Activated T-cell treated with anti-CD3 and anti-CD28 coated beads, Interleukin-2, amount 50 U/mL, for 72 hours (primary cell): ENCODE results near the gene SLC29A2. TPM values are rescaled to one million over a fixed set of nuclear protein-coding genes. Genes with fewer than 3 reads are reported as not detected.
A peak's percentile ranks its signal among the peaks of the same experiment; 100 is the strongest.

Source experiments
- ATAC-seq, 2 donors: fragments of 150-1000 bp; cut with Tn5 transposase; replicated peaks in 1 of 2; 2 replicates each; pipeline ENCODE4 v1.10.0; 2021; ENCODE audit warnings: moderate library complexity in 2 of 2, mild to moderate bottlenecking in 1 of 2
- DNase-seq, 2 donors: peaks; one replicate each; pipeline ENCODE4 v3.0.0; 2021 to 2022; ENCODE audit warnings: mixed read lengths in 1 of 2
- H3K27ac Mint-ChIP-seq: one replicate; pipeline ENCODE4 v1.8.0; 2022; ENCODE audit warnings: mild to moderate bottlenecking, moderate library complexity, mixed read lengths
- H3K27me3 Mint-ChIP-seq: one replicate; pipeline ENCODE4 v1.8.0; 2022; ENCODE audit warnings: low read depth, mixed read lengths
- H3K36me3 Mint-ChIP-seq, 2 donors: one replicate each; pipeline ENCODE4 v1.8.0; 2022; ENCODE audit warnings: mixed read lengths in 2 of 2, mild to moderate bottlenecking in 1 of 2; ENCODE audit not compliant: insufficient read depth in 2 of 2
- H3K4me1 Mint-ChIP-seq: one replicate; pipeline ENCODE4 v1.8.0; 2022; ENCODE audit warnings: low read depth, mixed read lengths
- H3K4me3 Mint-ChIP-seq, 2 donors: one replicate each; pipeline ENCODE4 v1.8.0; 2022; ENCODE audit warnings: mild to moderate bottlenecking in 2 of 2, mixed read lengths in 2 of 2, moderate library complexity in 2 of 2
- H3K9me3 Mint-ChIP-seq, 2 donors: one replicate each; pipeline ENCODE4 v1.8.0; 2022; ENCODE audit warnings: mixed read lengths in 2 of 2
- total RNA-seq, 2 donors: library from RNA; stranded (reverse); gene quantifications; one replicate each; pipeline ENCODE4 v1.2.3, GENCODE V29; 2022

SLC29A2 gene
- total RNA-seq, 2 donors from 2014 or later, result 3.3 to 3.6 TPM

DNA sequence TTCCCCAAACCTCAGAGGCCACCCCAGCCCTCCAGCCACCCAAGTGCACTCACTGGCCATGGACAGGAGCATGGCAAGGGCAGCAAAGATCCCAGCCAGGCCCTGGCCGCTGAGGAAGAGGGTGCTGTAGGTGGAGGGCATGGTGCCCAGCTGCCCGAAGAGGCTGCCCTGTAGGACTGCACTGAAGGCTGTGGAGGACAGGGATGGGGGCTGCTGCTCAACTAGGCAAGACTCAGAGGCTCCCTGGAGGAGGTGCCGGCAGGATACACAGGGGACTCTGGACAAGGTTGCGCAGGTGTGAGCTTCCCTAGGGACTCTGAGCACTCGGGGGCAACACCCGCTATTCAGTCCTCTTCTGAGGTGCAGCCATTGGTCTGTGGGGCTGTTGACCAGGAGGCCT lies 3.1 kb downstream of the SLC29A2 start:
- Mint-ChIP-seq H3K9me3 (no peaks in the 10 kb centered on the region), H3K27me3 (no peaks in the 10 kb centered on the region), H3K4me1 (peaks cover 22% of the 10 kb centered on the region), H3K27ac (no peak overlapping the region), H3K4me3 (no peak overlapping the region), H3K36me3 (peaks cover 0 to 1% of the 10 kb centered on the region in 2 donors)
- DNase-seq (no peak), ATAC-seq (no peak)

DNA sequence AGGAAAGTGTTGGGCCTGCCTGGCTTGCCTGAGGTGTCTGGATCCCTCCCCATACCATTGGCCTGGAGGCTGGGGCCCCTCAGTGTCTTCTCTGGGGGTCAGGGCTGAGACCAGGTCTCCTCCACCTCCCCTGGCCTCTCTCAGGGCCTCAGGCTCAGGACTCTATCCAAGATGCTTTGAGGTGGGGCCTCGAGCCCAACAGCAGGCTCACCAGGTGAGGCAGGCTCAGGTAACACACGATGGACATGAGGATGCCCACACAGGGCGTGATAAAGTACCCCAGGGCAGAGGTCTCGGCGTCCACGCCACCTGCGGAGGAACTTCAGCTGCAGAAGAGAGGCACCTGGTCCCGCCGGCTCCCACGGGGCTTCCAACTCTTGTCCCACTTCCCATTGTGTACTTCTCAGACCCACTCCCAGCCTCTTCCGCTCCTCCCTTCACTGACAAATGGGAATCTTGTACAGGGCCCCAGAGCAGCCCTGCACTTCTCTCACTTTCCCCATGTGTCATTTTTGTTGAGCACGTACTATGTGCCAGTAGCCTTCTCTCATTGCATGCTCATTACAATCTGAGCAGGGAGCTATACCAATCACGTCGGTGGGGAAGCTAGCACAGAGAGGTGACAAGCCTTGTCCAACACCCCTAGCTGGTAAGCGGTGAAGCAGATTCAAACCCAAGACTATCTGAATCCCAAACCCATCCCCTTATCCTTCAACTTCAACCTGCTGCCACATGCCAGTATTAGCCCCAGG lies 3.8 kb downstream of the SLC29A2 start:
- Mint-ChIP-seq H3K9me3 (no peaks in the 10 kb centered on the region), H3K27me3 (no peaks in the 10 kb centered on the region), H3K36me3 (peaks cover 0 to 1% of the 10 kb centered on the region in 2 donors), H3K4me3 (no peak overlapping the region), H3K4me1 (peaks cover 20% of the 10 kb centered on the region), H3K27ac (no peak overlapping the region)
- ATAC-seq, result no peak
- DNase-seq, result no peak

DNA sequence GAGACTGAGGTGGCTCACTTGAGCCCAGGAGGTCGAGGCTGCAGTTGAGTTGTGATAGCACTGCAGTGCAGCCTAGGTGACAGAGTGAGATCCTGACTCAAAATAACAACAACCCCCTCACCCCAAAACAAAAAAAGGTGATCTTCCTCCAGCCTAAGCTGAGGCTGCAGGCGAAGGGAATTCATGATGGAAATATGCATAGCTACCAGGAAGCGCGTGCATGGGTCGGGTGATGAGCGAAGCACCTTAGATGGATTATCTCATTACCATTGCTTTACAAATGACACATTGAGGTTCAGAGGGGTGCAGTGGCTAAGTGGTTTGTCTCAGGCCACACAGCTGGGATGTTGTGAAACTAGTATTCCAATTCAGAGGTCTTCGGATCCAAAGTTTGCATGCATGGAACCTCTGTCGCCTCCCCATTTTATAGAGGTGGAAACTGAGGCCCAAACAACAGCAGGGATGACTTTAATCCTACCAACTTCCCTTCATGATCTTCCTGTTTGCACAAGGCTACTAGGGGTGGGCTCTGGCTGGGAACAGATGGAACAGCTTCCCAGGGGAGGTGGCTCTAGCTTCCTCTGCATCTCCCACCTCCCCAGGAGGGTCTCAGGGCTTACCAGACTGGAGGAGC lies 4.6 kb downstream of the SLC29A2 start:
- no peak for DNase-seq
- Mint-ChIP-seq H3K9me3 (no peaks in the 10 kb centered on the region), H3K36me3 (peaks cover 0 to 2% of the 10 kb centered on the region in 2 donors), H3K27ac (no peak overlapping the region), H3K4me1 (peaks cover 16% of the 10 kb centered on the region), H3K4me3 (no peak overlapping the region), H3K27me3 (no peaks in the 10 kb centered on the region)
- no peak for ATAC-seq

DNA sequence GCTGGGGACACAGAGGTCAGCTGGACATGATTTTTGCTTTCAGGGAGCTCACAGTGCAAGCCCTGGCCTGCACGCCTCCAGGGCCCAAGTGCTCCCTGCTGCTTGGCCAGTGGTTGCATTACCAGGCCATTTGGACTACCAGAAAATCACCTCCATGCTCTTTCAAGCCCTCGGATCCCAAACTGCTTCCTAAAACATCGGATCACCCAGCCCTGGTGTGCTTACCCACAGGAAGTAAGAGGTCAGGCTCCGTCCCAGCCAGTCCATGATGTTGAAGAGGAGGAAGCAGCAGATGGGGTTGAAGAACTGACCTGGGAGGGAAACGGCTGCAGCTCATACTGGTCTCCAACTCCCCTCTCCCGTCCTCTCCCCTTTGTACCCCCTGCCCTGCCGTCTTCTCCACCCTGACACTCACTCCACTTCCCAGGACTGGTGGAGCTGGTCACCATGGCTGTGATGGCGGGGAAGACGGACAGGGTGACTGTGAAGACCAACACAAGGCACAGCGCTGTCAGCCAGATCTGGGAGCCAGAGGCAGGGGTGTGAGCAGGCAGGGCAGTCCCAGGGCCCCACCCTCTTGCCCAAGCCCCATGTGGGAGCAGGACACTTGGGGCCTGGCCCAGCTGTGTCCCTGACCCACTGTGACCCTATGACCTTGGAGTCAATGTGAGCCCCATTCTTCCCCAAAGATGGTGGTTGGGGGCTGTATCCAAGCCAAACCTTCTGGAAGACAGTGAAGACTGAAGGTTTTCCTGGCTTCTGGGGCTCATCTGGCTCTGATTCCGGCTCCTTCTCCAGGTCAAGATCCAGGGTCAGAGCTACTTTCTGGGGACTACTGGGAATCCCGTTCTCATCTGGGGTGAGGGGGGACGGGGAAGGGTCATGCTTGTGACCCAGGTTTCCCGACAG lies 5.6 kb downstream of the SLC29A2 start:
- ATAC-seq, result no peak
- no peak for DNase-seq
- no peaks in the 10 kb centered on the region for H3K27me3 Mint-ChIP-seq
- no peaks in the 10 kb centered on the region for H3K9me3 Mint-ChIP-seq
- H3K36me3 Mint-ChIP-seq, result peaks cover 0 to 2% of the 10 kb centered on the region in 2 donors
- H3K4me3 Mint-ChIP-seq, result no peak overlapping the region
- H3K4me1 Mint-ChIP-seq, result peaks cover 14% of the 10 kb centered on the region
- H3K27ac Mint-ChIP-seq, result no peak overlapping the region

DNA sequence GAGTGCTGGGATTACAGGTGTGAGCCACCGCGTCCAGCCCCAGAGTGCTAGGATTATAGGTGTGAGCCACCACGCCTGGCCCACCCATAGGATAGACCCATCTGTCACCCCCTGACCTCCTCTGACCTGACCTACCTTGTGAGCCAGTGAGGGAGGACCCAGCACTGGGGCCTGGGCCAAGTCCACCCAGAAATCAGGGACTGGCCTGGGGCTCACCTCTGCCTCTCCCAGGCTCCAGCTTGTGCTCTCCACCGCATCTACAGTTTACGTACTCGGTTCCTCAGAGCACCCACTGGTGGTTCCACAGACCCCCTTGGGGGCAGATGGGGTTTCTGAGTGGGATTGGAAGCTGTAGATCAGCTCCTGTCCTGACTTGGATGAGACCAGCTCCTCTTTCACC lies 6.4 kb downstream of the SLC29A2 start:
- H3K4me1 Mint-ChIP-seq, result peaks cover 7% of the 10 kb centered on the region
- H3K36me3 Mint-ChIP-seq, result peaks cover 0 to 2% of the 10 kb centered on the region in 2 donors
- ATAC-seq (no peak), DNase-seq (no peak)
- H3K27ac Mint-ChIP-seq, result no peak overlapping the region
- no peaks in the 10 kb centered on the region for H3K9me3 Mint-ChIP-seq
- H3K27me3 Mint-ChIP-seq, result no peaks in the 10 kb centered on the region
- no peak overlapping the region for H3K4me3 Mint-ChIP-seq

DNA sequence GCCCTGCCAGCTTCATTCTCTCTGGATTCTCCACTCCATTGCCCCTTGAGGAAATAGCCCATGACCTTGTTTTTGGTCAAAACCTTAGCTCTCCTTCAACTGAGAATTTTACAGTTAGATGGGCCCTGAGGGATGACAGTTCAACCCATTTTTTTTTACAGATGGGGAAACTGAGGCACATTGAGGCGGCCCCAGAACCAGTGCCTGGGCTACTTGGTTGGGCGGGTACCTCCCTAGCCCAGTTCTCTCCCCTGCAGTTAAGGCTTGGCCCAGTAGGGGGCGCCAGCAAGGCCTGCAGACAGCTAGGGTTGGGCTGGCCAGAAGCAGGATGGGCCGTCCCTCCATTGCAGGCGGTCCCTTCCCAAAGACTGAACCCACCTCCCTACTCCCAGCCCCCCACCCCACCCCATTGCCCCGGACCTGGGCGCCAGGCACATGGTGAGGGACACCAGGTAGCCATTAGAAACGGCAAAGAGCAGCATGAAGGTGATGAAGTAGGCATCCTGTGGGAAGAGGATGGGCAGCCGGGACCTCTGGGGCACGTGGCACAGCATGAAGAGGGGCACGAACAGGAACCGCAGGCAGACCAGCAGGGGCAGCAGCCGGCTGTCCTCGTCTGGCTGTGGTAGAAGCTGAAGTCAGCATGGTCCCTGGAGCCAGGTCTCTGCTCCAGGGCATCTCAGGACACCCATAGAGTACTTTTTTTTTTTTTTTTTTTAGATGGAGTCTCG lies 7.6 kb downstream of the SLC29A2 start:
- Mint-ChIP-seq H3K9me3 (no peaks in the 10 kb centered on the region), H3K36me3 (peaks cover 0 to 2% of the 10 kb centered on the region in 2 donors), H3K27ac (no peak overlapping the region), H3K4me1 (no peaks in the 10 kb centered on the region), H3K4me3 (no peak overlapping the region), H3K27me3 (no peaks in the 10 kb centered on the region)
- DNase-seq, result peak; percentile 78 to 85
- ATAC-seq, result peak; percentile 64 to 74

DNA sequence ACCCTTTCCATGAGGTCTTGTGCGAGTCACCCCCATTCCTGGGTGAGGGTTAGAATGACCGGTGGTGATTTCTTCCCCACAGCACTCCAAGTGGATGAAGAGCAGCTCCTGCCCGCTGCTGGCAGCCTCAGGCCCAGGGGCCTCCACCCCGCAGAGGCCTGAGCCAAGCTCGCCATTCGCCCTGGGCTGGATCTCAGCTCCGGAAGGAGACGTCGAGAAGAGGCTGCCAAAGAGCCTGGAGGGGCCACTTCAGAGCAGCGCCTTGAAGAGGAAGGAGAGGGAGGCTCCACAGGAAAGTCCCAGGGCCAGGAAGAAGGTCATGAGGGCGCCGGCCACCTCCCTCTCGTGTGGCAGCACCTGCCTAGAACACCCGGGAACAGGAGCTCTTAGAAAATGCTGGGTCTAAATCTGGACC lies 8.4 kb downstream of the SLC29A2 start:
- no peak for ATAC-seq
- H3K27me3 Mint-ChIP-seq, result no peaks in the 10 kb centered on the region
- H3K4me3 Mint-ChIP-seq, result no peak overlapping the region
- H3K4me1 Mint-ChIP-seq, result no peaks in the 10 kb centered on the region
- no peak overlapping the region for H3K27ac Mint-ChIP-seq
- DNase-seq, result no peak
- H3K36me3 Mint-ChIP-seq, result peaks cover 0 to 2% of the 10 kb centered on the region in 2 donors
- no peaks in the 10 kb centered on the region for H3K9me3 Mint-ChIP-seq

DNA sequence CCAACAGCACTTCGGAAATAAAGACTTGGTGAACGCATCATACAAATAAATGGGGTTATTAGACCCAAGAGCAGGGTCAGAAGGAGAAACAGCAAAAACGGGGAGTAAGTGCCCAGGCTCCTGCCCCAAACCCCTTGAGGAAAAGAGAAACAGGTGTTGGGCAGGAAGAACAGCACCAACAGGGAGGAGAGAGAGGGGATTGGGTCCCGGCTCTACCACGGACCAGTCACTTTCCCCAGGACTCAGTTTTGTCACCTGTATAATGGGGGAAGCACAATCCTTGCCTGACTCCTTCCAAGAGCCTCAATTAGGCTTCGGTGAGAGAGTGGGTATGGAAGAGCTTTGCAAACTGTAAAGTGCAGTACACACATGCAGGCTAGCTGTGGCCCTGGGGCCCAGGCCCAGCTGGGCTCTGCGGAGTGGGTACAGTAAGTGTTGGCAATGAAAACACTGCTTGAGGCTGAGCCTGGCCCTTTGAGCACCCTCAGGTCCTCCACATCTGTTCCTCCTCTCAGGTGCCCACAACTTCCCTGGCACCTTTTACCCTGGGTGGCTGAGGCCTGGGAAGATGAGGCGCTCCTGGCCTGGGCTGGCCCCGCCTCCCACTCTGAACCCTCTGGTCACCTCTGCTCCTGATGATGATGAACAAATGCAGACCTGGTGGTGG lies 8.9 kb downstream of the SLC29A2 start:
- no peak for ATAC-seq
- H3K4me3 Mint-ChIP-seq, result no peak overlapping the region
- H3K9me3 Mint-ChIP-seq, result no peaks in the 10 kb centered on the region
- no peak for DNase-seq
- no peaks in the 10 kb centered on the region for H3K27me3 Mint-ChIP-seq
- no peak overlapping the region for H3K27ac Mint-ChIP-seq
- H3K4me1 Mint-ChIP-seq, result no peaks in the 10 kb centered on the region
- peaks cover 0 to 2% of the 10 kb centered on the region in 2 donors for H3K36me3 Mint-ChIP-seq

DNA sequence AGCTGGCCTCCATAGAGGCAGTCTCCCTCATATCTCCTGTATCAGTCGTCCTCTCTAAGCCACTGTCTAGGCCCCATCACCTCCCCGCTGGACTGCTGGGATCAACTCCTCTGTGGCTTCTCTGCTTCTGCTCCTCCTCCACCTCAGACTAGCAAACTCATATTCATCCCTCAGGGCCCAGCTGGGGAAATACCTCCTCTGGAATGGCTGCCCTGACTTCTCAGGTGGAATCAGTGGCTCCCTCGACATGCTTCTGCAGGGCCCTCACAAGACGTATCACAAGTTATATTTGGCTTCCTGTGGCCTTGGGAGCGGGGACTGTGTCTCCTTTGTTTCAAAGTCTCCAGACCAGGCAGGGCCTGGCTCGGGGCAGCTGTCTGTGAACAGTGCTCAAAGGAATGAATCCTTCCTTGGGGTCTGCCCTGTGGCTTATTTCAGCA lies 10.0 kb downstream of the SLC29A2 start:
- peaks cover 0 to 2% of the 10 kb centered on the region in 2 donors for H3K36me3 Mint-ChIP-seq
- H3K9me3 Mint-ChIP-seq, result no peaks in the 10 kb centered on the region
- no peaks in the 10 kb centered on the region for H3K27me3 Mint-ChIP-seq
- ATAC-seq, result no peak
- H3K4me3 Mint-ChIP-seq, result no peak overlapping the region
- no peaks in the 10 kb centered on the region for H3K4me1 Mint-ChIP-seq
- H3K27ac Mint-ChIP-seq, result no peak overlapping the region
- DNase-seq, result no peak

DNA sequence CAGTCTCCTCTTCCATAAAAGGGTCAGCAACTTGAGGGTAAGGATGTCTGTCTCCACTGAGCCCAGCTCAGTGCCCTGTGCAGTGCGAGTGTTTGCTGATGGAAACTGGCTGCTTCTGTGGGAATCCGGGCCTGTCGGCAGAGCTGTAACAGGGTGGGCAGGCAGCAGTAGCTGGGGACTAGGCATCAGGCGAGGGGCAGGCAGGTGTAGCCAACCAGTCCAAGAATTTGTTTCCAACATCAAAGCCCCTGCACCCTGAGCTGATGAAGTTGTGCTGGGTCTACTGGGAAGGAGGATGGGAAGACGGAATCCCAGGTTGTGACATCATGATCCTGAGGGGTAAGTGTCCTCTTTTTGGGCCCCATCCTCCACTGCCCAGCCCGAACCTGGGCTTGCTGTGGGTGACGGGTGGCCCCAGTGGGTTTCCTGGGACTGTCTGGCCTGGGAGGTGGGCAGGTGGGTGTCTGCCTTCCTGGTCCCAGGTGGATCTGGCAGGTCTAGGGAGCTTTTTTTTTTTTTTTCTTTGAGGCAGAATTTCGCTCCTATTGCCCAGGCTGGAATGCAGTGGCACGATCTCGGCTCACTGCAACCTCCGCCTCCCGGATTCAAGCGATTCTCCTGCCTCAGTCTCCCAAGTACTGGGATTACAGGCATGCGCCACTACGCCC lies 11.0 kb downstream of the SLC29A2 start:
- no peak overlapping the region for H3K27ac Mint-ChIP-seq
- no peaks in the 10 kb centered on the region for H3K4me1 Mint-ChIP-seq
- H3K27me3 Mint-ChIP-seq, result no peaks in the 10 kb centered on the region
- DNase-seq (no peak), ATAC-seq (no peak)
- H3K4me3 Mint-ChIP-seq, result no peak overlapping the region
- peaks cover 0 to 2% of the 10 kb centered on the region in 2 donors for H3K36me3 Mint-ChIP-seq
- H3K9me3 Mint-ChIP-seq, result no peaks in the 10 kb centered on the region

DNA sequence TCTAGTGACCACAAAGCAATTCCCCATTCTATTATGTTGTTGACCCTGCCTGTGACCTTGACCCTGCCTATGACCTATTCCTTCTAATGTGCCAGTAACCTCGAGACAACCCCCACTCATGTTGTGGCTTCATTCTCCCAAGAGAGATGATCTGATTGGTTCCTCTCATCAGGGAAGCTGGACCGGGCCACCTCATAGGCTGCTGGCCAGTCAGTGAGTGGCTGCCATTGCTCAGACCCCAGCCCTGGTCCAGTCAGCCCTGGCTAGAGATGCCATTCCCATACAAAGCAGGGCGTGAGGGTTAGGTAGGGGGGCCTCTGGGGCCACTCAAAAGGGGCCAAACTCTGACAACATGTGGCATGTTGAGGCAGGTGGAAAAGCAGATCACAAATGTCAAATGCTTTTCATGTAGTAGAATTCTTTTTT lies 11.9 kb downstream of the SLC29A2 start:
- H3K27me3 Mint-ChIP-seq, result no peaks in the 10 kb centered on the region

More for the DNA sequence above, 11.9 kb downstream of the SLC29A2 start:
- DNase-seq (no peak), ATAC-seq (no peak)
- Mint-ChIP-seq H3K27ac (no peak overlapping the region), H3K9me3 (no peaks in the 10 kb centered on the region), H3K4me3 (no peak overlapping the region), H3K4me1 (no peaks in the 10 kb centered on the region), H3K36me3 (peaks cover 0 to 2% of the 10 kb centered on the region in 2 donors)
